VCaP (cell line): ENCODE results near the gene SEPTIN12.

Source experiments
- H3K27ac ChIP-seq: fragments of 450-650 bp; 2 replicates; pipeline ENCODE4 v1.5.1; 2017
- TF ChIP-seq, protein P1 (sequence below): fragments of 450-650 bp; conservative IDR thresholded peaks from 2 replicates; pipeline ENCODE4 v1.5.1; 2017; ENCODE audit warnings: mild to moderate bottlenecking, moderate library complexity

Gene SEPTIN12

DNA sequence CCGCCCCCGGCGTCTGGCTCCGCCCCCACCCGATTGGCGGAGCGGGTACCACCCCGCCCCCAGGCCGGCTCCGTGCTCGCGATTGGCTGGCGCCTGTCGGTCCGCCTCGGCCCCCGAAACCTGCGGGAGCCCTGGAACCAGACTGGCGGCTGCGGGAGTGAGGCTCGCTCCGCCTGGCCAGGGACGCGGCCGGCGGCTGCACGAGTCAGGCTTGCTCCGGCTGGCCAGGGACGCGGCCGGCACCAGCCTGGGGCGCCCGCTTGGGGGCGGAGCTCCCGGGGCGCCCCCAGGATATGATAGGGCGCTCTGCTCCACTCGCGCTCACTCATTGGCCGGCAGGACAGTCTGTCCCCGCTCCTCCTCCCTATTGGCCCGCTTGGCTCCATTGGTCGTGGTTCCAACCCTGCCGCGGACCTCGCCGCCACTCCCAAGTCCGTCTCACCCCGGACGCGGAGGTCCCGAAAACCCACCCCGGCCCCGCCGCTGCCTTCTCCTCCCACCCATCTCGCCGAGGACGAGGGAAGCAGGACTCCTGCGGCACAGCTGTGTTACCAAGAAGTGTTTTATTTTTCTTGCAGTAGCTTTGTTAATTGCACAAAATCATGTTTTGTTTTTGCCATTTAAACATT is 14.6 kb upstream of the SEPTIN12 start:
- TF ChIP-seq, protein P1, sequence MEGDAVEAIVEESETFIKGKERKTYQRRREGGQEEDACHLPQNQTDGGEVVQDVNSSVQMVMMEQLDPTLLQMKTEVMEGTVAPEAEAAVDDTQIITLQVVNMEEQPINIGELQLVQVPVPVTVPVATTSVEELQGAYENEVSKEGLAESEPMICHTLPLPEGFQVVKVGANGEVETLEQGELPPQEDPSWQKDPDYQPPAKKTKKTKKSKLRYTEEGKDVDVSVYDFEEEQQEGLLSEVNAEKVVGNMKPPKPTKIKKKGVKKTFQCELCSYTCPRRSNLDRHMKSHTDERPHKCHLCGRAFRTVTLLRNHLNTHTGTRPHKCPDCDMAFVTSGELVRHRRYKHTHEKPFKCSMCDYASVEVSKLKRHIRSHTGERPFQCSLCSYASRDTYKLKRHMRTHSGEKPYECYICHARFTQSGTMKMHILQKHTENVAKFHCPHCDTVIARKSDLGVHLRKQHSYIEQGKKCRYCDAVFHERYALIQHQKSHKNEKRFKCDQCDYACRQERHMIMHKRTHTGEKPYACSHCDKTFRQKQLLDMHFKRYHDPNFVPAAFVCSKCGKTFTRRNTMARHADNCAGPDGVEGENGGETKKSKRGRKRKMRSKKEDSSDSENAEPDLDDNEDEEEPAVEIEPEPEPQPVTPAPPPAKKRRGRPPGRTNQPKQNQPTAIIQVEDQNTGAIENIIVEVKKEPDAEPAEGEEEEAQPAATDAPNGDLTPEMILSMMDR = no peak
- peak overlapping the region; percentile 81 for H3K27ac ChIP-seq

DNA sequence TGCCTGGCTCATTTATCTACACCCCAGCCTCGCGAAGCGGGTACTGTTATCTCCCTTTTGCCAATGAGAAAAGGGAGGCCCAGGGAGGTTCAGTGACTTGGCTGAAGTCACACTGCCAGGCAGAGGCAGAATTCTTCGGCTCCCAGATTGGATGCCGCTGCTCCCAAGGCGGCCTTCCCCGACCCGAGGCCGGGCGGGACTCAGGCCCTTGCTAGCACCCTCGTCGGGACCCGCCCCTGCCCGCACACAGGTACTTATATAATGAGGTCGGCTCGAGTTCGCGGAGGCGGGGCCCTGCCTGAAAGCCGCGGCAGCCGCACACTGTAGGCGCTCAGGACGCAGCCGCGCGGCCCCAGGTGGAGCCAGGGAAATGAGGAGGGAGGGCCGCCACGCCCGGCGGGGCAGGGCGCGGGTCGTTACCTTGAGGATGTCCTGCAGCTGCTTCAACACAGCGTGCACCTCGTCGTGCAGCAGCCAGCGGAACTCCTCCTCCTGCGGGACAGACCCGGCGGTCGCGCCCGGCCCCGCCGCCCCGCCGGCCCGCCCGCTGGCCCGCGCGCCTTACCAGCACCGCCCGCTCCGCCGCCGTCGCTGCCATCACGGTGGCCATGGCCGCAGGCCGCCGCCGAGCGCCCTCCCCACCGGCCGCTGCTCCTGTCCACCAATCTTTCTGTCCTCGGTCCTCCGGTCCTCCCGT is 14.0 kb upstream of the SEPTIN12 start, which contains the start of gene ROGDI:
Gene ROGDI, minus strand, starts transcription at position 672 of the 697 bp plus-strand sequence. Its CDS starts 62 bp downstream, at position 610.
- peak within 1 kb of the TSS; percentile 81 for H3K27ac ChIP-seq
- TF ChIP-seq, protein P1 = no peak

DNA sequence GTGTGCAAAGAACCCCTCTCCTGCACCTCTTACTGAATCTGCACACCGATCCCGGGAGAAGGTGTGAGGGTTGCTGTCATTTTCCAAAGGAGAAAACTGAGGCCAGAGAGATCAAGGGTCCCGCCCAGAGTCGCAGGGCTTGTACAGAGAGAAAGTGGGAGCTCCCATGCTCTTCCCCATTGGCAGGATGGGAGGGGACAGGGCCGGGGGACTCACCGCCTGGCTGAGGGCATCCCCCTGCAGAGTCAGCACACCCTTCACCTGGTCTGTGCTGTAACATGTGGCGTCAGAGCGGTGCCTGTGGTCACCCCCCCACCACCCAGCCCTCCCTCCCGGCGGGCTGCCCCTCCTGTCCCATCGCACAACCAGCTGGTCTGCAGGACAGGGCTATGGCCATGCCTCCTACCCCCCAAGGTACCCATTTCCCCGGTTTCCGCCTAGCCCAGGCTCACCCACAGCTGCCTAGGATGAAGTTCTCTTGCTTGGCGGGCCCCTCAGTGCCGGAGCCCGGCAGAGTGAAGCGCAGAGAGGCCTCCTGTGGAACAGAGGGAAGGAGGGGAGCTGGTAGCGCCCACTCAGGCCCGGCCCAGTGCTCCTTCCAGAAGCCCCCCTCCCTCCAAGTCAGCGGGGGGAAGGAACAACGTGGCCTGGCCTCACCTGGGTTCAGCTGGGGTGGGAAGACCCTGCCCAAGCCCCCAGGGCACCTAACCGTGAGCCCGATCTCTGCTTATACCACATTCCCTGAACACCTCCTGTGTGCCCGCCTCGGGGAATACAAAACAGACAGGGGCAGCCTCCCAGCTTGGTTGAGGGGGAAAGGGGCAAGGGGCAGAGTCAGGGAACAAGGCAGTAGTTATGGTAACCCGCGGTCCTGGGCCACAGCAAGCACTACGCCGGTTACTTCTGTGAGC is 13.2 kb upstream of the SEPTIN12 start:
- peak overlapping the region; percentile 81 for H3K27ac ChIP-seq

DNA sequence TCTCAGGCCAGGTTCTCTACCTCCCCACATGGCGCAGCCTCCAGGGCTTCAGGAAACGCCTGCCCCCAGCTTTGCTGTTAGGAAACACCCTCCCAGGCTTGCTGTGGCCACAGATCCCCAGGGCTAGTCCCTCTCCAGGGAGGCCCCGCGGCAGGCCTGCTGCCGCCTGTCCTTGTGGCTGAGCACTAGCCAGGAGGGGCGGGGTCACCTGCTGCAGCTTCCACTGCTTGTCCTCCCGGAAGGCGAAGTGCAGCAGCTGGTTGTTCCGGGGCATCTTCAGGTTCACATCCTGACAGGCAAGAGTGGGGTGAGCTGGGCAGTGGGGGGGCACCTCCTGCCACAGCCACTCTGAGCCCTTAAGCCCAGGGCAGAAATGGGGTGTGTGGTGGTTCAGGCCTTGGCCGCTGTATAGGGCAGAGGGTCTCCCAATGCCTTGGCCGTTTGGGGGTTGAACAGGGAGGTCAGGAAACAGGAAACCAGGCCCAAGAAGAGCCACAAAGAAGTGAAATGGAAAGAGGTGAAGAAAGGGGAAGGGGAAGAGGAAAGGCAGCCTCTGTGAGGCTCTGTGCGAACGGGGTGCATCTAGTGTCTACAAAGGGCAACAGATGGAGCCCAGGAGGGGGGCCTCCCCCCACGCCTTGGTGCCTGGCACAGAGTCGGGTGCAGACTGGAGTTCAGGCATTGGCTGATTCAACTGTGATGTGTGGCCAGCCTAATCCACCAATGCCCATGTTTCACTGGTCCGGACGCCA is 12.3 kb upstream of the SEPTIN12 start:
- TF ChIP-seq, protein P1 = no peak
- H3K27ac ChIP-seq = peak overlapping the region; percentile 81

More for the DNA sequence above, 13.2 kb upstream of the SEPTIN12 start:
- TF ChIP-seq, protein P1 = no peak

DNA sequence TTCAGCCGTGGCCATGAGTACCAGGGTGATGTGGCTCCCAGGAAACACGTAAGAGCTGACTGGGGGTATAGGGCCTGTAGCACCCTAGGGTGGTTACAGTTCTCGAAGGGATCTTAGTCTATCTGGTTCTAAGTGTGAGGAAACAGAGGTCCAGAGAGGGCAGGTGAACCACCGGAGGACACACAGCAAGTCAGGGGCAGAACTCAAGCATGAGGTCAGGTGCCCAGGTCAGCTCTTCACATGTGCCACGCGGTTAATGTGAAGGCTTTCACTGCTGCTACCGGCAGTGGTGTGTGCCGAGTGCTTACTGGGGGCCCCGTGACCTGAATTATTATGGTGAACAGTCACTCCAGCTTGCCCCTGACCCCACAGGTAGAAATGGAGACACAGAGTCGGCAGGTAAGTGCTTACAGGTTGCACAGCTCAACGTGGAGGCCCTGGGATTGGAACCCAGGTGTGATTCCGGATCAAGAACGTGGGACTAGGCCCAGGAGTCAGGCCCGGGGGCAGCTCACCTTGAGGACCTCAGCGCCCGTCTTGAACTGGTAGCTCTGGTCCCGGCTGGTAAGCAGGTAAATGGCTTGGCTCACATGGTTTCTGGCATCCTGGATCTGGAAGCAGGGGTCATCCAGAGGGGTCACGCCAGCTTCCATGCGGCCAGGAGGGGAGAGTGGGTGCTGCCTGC is 11.2 kb upstream of the SEPTIN12 start:
- TF ChIP-seq, protein P1 = no peak
- no peak overlapping the region for H3K27ac ChIP-seq

DNA sequence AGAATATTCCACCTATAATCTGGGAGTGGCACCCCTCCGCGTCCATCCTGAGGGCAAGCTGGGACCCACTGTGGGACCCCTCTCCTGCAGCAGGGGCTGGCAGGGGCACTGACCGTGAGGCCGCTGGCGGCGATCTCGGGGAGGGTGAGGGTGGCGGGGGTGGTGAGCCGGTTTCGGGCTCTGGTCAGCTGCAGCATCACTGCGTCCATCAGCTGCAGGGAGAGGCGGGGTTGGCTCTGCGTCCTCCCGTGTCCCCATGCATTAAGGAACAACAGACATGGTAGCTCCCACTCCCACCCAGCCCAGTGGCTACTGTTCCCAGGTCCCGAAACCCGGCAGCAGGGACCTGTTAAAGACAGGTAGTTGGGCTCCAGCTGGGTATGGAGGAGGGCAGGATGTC is 10.3 kb upstream of the SEPTIN12 start:
- H3K27ac ChIP-seq = no peak overlapping the region
- TF ChIP-seq, protein P1 = no peak
